ENCODE results near the gene FGF14.
"Not testable (repeated sequence)": the region's sequence is repeated elsewhere in the genome, so short reads cannot be mapped to it uniquely, and the experiment has no call there.

The FGF14 gene

GRCh38 chr13:102122147-102122546 lies 279.7 kb downstream of the FGF14 start:
- in situ Hi-C loops (cut with HindIII; ENCODE audit: low pct_ligation_motif_present, low pct_unique_long_range_greater_than_20kb, low sequenced_read_pairs) = no loop called here
- DNase-seq = no peak

- DNase-seq = no peak
- in situ Hi-C loops (cut with HindIII; ENCODE audit: low pct_ligation_motif_present, low pct_unique_long_range_greater_than_20kb, low sequenced_read_pairs) = no loop called here
These were observed 284.5 kb downstream of the FGF14 start for GRCh38 chr13:102117175-102117831.

- in situ Hi-C loops (cut with HindIII; ENCODE audit: low pct_ligation_motif_present, low pct_unique_long_range_greater_than_20kb, low sequenced_read_pairs) = no loop called here
- no peak for DNase-seq
These were observed 298.4 kb downstream of the FGF14 start for GRCh38 chr13:102103469-102103868.

- in situ Hi-C loops (cut with HindIII; ENCODE audit: low pct_ligation_motif_present, low pct_unique_long_range_greater_than_20kb, low sequenced_read_pairs) = no loop called here
- DNase-seq = no peak
These were observed 301.6 kb downstream of the FGF14 start for GRCh38 chr13:102100234-102100633.

GRCh38 chr13:102097708-102098107 lies 304.1 kb downstream of the FGF14 start:
- DNase-seq = no peak
- in situ Hi-C loops (cut with HindIII; ENCODE audit: low pct_ligation_motif_present, low pct_unique_long_range_greater_than_20kb, low sequenced_read_pairs) = no loop called here

- in situ Hi-C loops (cut with HindIII; ENCODE audit: low pct_ligation_motif_present, low pct_unique_long_range_greater_than_20kb, low sequenced_read_pairs); DNase-seq: not testable (repeated sequence)
These were observed 308.6 kb downstream of the FGF14 start for GRCh38 chr13:102093288-102093687.

GRCh38 chr13:102091231-102091630 lies 310.6 kb downstream of the FGF14 start:
- in situ Hi-C loops (cut with HindIII; ENCODE audit: low pct_ligation_motif_present, low pct_unique_long_range_greater_than_20kb, low sequenced_read_pairs) = no loop called here
- DNase-seq = peak; percentile 16

- in situ Hi-C loops (cut with HindIII; ENCODE audit: low pct_ligation_motif_present, low pct_unique_long_range_greater_than_20kb, low sequenced_read_pairs) = no loop called here
- no peak for DNase-seq
These were observed 311.3 kb downstream of the FGF14 start for GRCh38 chr13:102090532-102090931.

GRCh38 chr13:102089722-102090121 lies 312.1 kb downstream of the FGF14 start:
- DNase-seq = no peak
- in situ Hi-C loops (cut with HindIII; ENCODE audit: low pct_ligation_motif_present, low pct_unique_long_range_greater_than_20kb, low sequenced_read_pairs) = no loop called here

GRCh38 chr13:102089177-102089576 lies 312.7 kb downstream of the FGF14 start:
- DNase-seq = no peak

GRCh38 chr13:102073251-102073650 lies 328.6 kb downstream of the FGF14 start:
- DNase-seq = no peak
- in situ Hi-C loops (cut with HindIII; ENCODE audit: low pct_ligation_motif_present, low pct_unique_long_range_greater_than_20kb, low sequenced_read_pairs) = no loop called here

More at GRCh38 chr13:102089177-102089576, 312.7 kb downstream of the FGF14 start:
- in situ Hi-C loops (cut with HindIII; ENCODE audit: low pct_ligation_motif_present, low pct_unique_long_range_greater_than_20kb, low sequenced_read_pairs) = no loop called here

- no peak for DNase-seq
- in situ Hi-C loops (cut with HindIII; ENCODE audit: low pct_ligation_motif_present, low pct_unique_long_range_greater_than_20kb, low sequenced_read_pairs) = no loop called here
These were observed 330.1 kb downstream of the FGF14 start for GRCh38 chr13:102071711-102072110.

- in situ Hi-C loops (cut with HindIII; ENCODE audit: low pct_ligation_motif_present, low pct_unique_long_range_greater_than_20kb, low sequenced_read_pairs) = not testable (repeated sequence)
These were observed 333.5 kb downstream of the FGF14 start for GRCh38 chr13:102068323-102068722.

GRCh38 chr13:102055090-102055779 lies 346.6 kb downstream of the FGF14 start:
- in situ Hi-C loops (cut with HindIII; ENCODE audit: low pct_ligation_motif_present, low pct_unique_long_range_greater_than_20kb, low sequenced_read_pairs) = no loop called here
- DNase-seq = no peak

More at GRCh38 chr13:102068323-102068722, 333.5 kb downstream of the FGF14 start:
- not testable (repeated sequence) for DNase-seq

GRCh38 chr13:102049853-102050252 lies 352.0 kb downstream of the FGF14 start:
- DNase-seq = no peak
- in situ Hi-C loops (cut with HindIII; ENCODE audit: low pct_ligation_motif_present, low pct_unique_long_range_greater_than_20kb, low sequenced_read_pairs) = no loop called here

- no peak for DNase-seq
- in situ Hi-C loops (cut with HindIII; ENCODE audit: low pct_ligation_motif_present, low pct_unique_long_range_greater_than_20kb, low sequenced_read_pairs) = no loop called here
These were observed 356.1 kb downstream of the FGF14 start for GRCh38 chr13:102045731-102046130.

GRCh38 chr13:102042746-102043145 lies 359.1 kb downstream of the FGF14 start:
- in situ Hi-C loops (cut with HindIII; ENCODE audit: low pct_ligation_motif_present, low pct_unique_long_range_greater_than_20kb, low sequenced_read_pairs) = no loop called here
- no peak for DNase-seq

- in situ Hi-C loops (cut with HindIII; ENCODE audit: low pct_ligation_motif_present, low pct_unique_long_range_greater_than_20kb, low sequenced_read_pairs) = no loop called here
These were observed 360.3 kb downstream of the FGF14 start for GRCh38 chr13:102041544-102041943.

GRCh38 chr13:102040812-102041211 lies 361.0 kb downstream of the FGF14 start:
- DNase-seq = no peak
- in situ Hi-C loops (cut with HindIII; ENCODE audit: low pct_ligation_motif_present, low pct_unique_long_range_greater_than_20kb, low sequenced_read_pairs) = no loop called here

More at GRCh38 chr13:102041544-102041943, 360.3 kb downstream of the FGF14 start:
- DNase-seq = no peak

- no peak for DNase-seq
- in situ Hi-C loops (cut with HindIII; ENCODE audit: low pct_ligation_motif_present, low pct_unique_long_range_greater_than_20kb, low sequenced_read_pairs) = no loop called here
These were observed 362.6 kb downstream of the FGF14 start for GRCh38 chr13:102039264-102039663.

Measured in ACHN (cell line).